DMS153 (cell line): ENCODE data around the gene OLIG2.

Experiments
- DNase-seq: peaks from one replicate; lab custom pipeline; 2025; lab: John Stamatoyannopoulos, UW

OLIG2 gene

GRCh38 chr21:33025489-33026442 is at the start of gene OLIG2:
Gene OLIG2, plus strand, starts transcription at chr21:33025935. Its CDS starts 928 bp downstream, at chr21:33026863.
- no peak for DNase-seq

GRCh38 chr21:32976791-32977190 is 48.9 kb upstream of the OLIG2 start:
- no peak for DNase-seq

- DNase-seq = no peak
Observed at GRCh38 chr21:32977216-32977615, 48.5 kb upstream of the OLIG2 start.

GRCh38 chr21:32978331-32979270 is 47.1 kb upstream of the OLIG2 start:
- no peak for DNase-seq

GRCh38 chr21:32979598-32980268 is 46.0 kb upstream of the OLIG2 start:
- no peak for DNase-seq

- DNase-seq = no peak
Observed at GRCh38 chr21:32981096-32981495, 44.6 kb upstream of the OLIG2 start.

GRCh38 chr21:32990666-32991065 is 35.1 kb upstream of the OLIG2 start:
- no peak for DNase-seq

- no peak for DNase-seq
Observed at GRCh38 chr21:32991361-32991760, 34.4 kb upstream of the OLIG2 start.

GRCh38 chr21:32993894-32994293 is 31.8 kb upstream of the OLIG2 start:
- no peak for DNase-seq

GRCh38 chr21:32994305-32994704 is 31.4 kb upstream of the OLIG2 start:
- no peak for DNase-seq

- no peak for DNase-seq
Observed at GRCh38 chr21:33007747-33008146, 18.0 kb upstream of the OLIG2 start.

GRCh38 chr21:33008333-33009051 is 17.2 kb upstream of the OLIG2 start:
- no peak for DNase-seq

GRCh38 chr21:33010931-33011330 is 14.8 kb upstream of the OLIG2 start:
- DNase-seq = no peak

GRCh38 chr21:33011462-33011861 is 14.3 kb upstream of the OLIG2 start:
- DNase-seq = no peak

- DNase-seq = no peak
Observed at GRCh38 chr21:33013626-33014025, 12.1 kb upstream of the OLIG2 start.

GRCh38 chr21:33014331-33014730 is 11.4 kb upstream of the OLIG2 start:
- no peak for DNase-seq

- no peak for DNase-seq
Observed at GRCh38 chr21:33015096-33015495, 10.6 kb upstream of the OLIG2 start.

- DNase-seq = no peak
Observed at GRCh38 chr21:33015756-33016155, 10.0 kb upstream of the OLIG2 start.

GRCh38 chr21:33018707-33019465 is 6.8 kb upstream of the OLIG2 start:
- no peak for DNase-seq

- DNase-seq = no peak
Observed at GRCh38 chr21:33019516-33019884, 6.2 kb upstream of the OLIG2 start.
